Measurements from ENCODE around the gene ZNF644.

DNA sequence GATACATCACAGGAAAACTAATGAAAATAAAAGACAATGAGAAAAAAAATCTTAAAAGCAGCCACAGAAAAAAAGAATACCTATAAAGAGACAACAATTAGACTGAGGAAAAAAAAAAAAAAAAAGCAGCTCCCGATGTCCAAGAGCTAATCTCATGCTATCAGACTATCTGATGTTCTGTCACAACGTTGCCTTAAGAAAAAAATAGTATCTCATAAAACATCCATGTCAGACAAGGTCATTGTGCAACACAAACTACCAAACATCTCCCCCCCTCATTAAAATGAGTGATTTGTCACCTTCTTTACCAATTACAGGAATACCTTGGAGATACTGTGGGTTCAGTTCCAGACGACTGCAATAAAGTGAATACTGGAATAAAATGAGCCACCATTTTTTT is 68.9 kb downstream of the ZNF644 start:
- no peak for TF ChIP-seq EZH2 (IDR thresholded peaks at IDR 0.05; ENCODE audit: insufficient read depth, low read length)
- TF ChIP-seq, protein P1, sequence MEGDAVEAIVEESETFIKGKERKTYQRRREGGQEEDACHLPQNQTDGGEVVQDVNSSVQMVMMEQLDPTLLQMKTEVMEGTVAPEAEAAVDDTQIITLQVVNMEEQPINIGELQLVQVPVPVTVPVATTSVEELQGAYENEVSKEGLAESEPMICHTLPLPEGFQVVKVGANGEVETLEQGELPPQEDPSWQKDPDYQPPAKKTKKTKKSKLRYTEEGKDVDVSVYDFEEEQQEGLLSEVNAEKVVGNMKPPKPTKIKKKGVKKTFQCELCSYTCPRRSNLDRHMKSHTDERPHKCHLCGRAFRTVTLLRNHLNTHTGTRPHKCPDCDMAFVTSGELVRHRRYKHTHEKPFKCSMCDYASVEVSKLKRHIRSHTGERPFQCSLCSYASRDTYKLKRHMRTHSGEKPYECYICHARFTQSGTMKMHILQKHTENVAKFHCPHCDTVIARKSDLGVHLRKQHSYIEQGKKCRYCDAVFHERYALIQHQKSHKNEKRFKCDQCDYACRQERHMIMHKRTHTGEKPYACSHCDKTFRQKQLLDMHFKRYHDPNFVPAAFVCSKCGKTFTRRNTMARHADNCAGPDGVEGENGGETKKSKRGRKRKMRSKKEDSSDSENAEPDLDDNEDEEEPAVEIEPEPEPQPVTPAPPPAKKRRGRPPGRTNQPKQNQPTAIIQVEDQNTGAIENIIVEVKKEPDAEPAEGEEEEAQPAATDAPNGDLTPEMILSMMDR (IDR thresholded peaks at IDR 0.05; ENCODE audit: insufficient read depth, low read depth, low read length) = no peak
